Glomerular endothelial cell (primary cell): Measurements from ENCODE around the gene PREP. TPM values are rescaled to one million over a fixed set of nuclear protein-coding genes. Genes with fewer than 3 reads are reported as not detected.
"Not testable (repeated sequence)": the region's sequence is repeated elsewhere in the genome, so short reads cannot be mapped to it uniquely, and the experiment has no call there.

Experiments used
- DNase-seq: peaks from one replicate; pipeline ENCODE4 v3.0.0-alpha.2; 2011; ENCODE audit warnings: low read depth, low spot score; ENCODE audit errors: extremely low read depth
- total RNA-seq: library from RNA; depleted of rRNA; stranded (reverse); fragments of >200 nt; gene quantifications from 2 replicates; pipeline ENCODE4 v1.2.3, GENCODE V29; 2015

PREP gene
- total RNA-seq = 23.3 and 27.8 TPM in 2 replicates

GRCh38 chr6:105402939-105403935 lies at the start of gene PREP:
Gene PREP (minus strand): TSS chr6:105403082. CDS start chr6:105402891, 191 bp downstream.
- peak; percentile 39 for DNase-seq

GRCh38 chr6:105452376-105452775 lies 49.5 kb upstream of the PREP start:
- DNase-seq = no peak

- no peak for DNase-seq
These were observed 47.0 kb upstream of the PREP start for GRCh38 chr6:105449756-105450390.

GRCh38 chr6:105445481-105445880 lies 42.6 kb upstream of the PREP start:
- no peak for DNase-seq

- no peak for DNase-seq
These were observed 41.1 kb upstream of the PREP start for GRCh38 chr6:105443941-105444340.

- DNase-seq = no peak
These were observed 39.5 kb upstream of the PREP start for GRCh38 chr6:105442369-105442768.

- DNase-seq = no peak
These were observed 34.4 kb upstream of the PREP start for GRCh38 chr6:105437236-105437635.

GRCh38 chr6:105433723-105434122 lies 30.8 kb upstream of the PREP start:
- DNase-seq = no peak

GRCh38 chr6:105432797-105433196 lies 29.9 kb upstream of the PREP start:
- DNase-seq = peak; percentile 68

GRCh38 chr6:105431226-105431625 lies 28.3 kb upstream of the PREP start:
- no peak for DNase-seq

- no peak for DNase-seq
These were observed 27.8 kb upstream of the PREP start for GRCh38 chr6:105430685-105431084.

- DNase-seq = no peak
These were observed 26.8 kb upstream of the PREP start for GRCh38 chr6:105429676-105430075.

GRCh38 chr6:105428342-105428957 lies 25.6 kb upstream of the PREP start:
- no peak for DNase-seq

GRCh38 chr6:105424175-105424783 lies 21.4 kb upstream of the PREP start:
- DNase-seq = no peak

GRCh38 chr6:105416971-105417370 lies 14.1 kb upstream of the PREP start:
- not testable (repeated sequence) for DNase-seq

GRCh38 chr6:105409734-105410133 lies 6.9 kb upstream of the PREP start:
- no peak for DNase-seq

- no peak for DNase-seq
These were observed 568 bp downstream of the PREP start for GRCh38 chr6:105402090-105402938.

GRCh38 chr6:105401247-105402089 lies 1.4 kb downstream of the PREP start:
- DNase-seq = no peak

GRCh38 chr6:105400501-105400900 lies 2.4 kb downstream of the PREP start:
- DNase-seq = no peak
